NCI-H774 (cell line): ENCODE measurements around the gene NSMCE1.
"Not testable (repeated sequence)": the region's sequence is repeated elsewhere in the genome, so short reads cannot be mapped to it uniquely, and the experiment has no call there.

Source experiments
- DNase-seq: peaks from one replicate; lab custom pipeline; 2025; lab: John Stamatoyannopoulos, UW

Gene NSMCE1

GRCh38 chr16:27302126-27302525, 33.6 kb upstream of the NSMCE1 start:
- no peak for DNase-seq

DNA sequence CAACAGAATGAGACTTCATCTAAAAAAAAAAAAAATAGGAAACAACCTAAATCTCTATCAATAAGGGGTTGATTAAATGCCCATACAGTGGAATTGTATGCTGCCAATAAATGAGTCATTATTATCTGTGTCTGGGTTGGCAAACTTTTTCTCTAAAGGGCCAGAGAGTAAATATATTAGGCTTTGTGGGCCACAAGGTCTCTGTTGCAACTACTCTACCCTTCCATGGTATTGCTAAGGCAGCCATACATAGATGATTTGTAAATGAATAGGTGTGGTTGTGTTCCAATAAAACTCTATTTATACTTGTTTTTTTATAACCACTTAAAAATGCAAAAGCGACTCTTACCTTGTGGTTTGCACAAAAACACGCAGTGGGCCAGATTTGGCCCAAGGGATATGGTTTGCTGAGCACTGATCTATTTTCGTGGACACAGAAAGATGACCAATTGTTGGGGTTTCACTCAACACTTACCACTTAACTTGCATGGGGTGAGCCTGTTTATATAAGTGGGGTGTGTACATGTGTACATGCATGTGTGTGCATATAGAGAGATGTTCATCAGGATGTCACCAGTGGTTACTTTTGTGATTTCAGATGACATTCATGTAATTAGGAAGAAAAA, 32.8 kb upstream of the NSMCE1 start:
- no peak for DNase-seq

- DNase-seq = no peak
Observed at GRCh38 chr16:27298132-27298531, 29.6 kb upstream of the NSMCE1 start.

DNA sequence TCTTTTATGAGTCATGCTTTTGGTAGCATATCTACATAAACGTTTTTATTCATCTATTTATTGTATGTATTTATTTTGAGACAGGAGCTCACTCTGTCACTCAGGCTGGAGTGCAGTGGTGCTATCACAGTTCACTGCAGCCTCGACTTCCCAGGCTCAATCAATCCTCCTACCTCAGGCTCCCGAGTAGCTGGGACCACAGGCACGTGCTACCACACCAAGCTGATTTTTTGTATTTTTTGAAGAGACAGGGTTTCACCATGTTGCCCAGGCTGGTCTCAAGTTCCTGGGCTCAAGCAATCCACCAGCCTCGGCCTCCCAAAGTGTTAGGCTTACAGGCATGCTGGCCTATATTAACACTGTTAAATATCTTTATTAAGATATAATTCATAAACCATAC, 24.8 kb upstream of the NSMCE1 start:
- DNase-seq = no peak

DNA sequence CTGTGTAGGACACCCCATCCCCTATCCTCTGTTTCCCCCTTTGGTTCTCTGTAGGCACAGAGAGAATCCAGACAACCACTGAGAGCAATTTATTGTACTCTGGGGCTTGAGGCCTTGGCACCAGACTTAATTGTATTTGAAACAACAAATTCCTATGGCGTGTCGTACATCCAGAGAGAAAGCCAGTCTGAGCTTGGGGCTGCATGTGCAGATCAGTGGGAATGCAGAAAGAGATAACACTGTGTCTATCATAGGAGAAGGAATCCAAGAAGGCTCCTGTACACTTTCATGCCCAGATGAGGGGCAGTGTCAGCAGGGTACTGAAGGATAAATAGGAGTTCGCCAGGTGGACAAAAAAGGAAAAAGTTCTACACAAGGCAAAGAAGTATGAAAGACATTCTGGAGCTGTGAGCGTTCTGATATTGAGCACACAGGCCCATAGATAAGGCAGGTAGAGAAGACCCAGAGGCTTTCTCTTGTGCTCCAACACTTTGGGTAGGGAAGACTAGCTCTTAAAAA, 23.2 kb upstream of the NSMCE1 start:
- no peak for DNase-seq

- DNase-seq = no peak
Observed at GRCh38 chr16:27291106-27291505, 22.5 kb upstream of the NSMCE1 start.

GRCh38 chr16:27290562-27290961, 22.0 kb upstream of the NSMCE1 start:
- DNase-seq = no peak

GRCh38 chr16:27289669-27290068, 21.1 kb upstream of the NSMCE1 start:
- DNase-seq = no peak

DNA sequence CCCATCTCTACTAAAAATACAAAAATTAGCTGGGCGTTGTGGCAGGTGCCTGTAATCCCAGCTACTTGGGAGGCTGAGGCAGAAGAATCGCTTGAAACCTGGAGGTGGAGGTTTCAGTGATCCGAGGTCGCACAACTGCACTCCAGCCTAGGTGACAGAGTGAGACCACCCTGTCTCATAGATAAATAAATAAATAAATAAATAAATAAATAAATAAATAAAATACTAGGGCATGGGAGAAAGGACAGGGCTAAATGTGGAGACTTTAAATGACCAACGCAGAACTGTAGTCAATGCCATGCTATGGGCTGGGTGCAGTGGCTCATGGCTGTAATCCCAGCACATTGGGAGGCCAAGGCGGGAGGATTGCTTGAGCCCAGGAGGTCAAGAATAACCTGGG, 19.7 kb upstream of the NSMCE1 start:
- not testable (repeated sequence) for DNase-seq

GRCh38 chr16:27287887-27288286, 19.3 kb upstream of the NSMCE1 start:
- DNase-seq = no peak

- no peak for DNase-seq
Observed at GRCh38 chr16:27287051-27287811, 18.7 kb upstream of the NSMCE1 start.

DNA sequence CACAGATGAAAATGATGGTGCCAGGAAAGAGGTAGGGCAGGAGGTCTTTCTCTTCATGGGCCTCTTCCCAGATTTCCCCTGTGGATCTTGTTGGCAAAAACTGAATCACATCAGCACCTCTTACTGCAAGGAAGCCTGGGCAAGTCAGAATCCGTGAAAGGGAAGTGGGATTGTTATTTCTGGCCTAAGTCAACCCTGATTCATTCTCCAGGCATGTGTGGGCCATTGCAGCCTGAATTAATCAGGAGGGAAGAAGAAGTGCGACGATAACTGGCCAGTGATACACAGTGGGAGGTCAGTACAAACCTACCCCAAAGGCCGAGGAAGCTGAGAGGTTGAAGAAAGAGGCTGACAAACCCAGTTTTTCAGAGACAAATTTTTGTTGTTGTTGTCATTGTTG, 17.9 kb upstream of the NSMCE1 start:
- DNase-seq = no peak

- DNase-seq = no peak
Observed at GRCh38 chr16:27285676-27286196, 17.2 kb upstream of the NSMCE1 start.

- DNase-seq = no peak
Observed at GRCh38 chr16:27284865-27285675, 16.5 kb upstream of the NSMCE1 start.

DNA sequence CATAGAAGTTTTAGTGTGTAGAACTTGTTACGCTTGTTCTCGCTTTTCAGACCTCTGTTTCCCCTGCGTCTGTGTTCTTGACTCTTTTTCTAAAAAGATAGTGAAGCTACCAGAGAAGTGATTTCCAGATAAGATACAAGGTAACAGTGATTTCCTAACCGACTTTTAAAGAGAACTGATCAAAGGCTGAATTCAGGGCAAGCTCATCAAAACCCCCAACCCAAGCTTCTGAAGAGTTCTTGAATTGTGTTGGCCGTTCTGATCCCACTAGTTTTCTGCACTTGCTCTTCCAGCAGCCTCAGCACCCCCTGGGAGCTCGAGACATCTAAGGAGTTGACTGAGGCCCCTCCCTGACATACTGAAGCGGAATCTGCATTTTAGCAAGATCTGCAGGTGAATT, 12.7 kb upstream of the NSMCE1 start:
- no peak for DNase-seq

- no peak for DNase-seq
Observed at GRCh38 chr16:27275394-27275793, 6.8 kb upstream of the NSMCE1 start.

GRCh38 chr16:27274424-27274874, 5.9 kb upstream of the NSMCE1 start:
- not testable (repeated sequence) for DNase-seq

GRCh38 chr16:27273670-27274423, 5.3 kb upstream of the NSMCE1 start:
- no peak for DNase-seq

- no peak for DNase-seq
Observed at GRCh38 chr16:27273330-27273669, 4.7 kb upstream of the NSMCE1 start.

GRCh38 chr16:27272697-27273096, 4.1 kb upstream of the NSMCE1 start:
- not testable (repeated sequence) for DNase-seq

DNA sequence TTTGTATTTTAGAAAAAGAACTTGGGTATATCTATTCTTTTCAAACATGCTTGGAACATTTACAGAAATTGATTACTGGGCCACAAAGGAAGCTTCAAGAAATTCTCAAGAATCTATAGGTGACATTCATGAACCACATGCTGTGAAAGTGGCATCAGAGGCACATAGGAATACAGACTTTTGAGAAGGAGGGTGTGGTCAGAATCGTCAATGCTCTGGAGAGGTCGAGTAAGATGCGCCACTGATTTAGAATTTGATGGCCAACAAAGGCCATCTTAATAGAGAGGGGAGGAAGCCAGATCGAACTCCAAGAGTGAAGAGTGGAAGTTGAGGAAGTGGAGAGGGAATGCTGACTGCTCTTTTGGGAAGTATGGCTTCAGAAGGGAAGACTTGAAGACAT, 3.5 kb upstream of the NSMCE1 start:
- no peak for DNase-seq

DNA sequence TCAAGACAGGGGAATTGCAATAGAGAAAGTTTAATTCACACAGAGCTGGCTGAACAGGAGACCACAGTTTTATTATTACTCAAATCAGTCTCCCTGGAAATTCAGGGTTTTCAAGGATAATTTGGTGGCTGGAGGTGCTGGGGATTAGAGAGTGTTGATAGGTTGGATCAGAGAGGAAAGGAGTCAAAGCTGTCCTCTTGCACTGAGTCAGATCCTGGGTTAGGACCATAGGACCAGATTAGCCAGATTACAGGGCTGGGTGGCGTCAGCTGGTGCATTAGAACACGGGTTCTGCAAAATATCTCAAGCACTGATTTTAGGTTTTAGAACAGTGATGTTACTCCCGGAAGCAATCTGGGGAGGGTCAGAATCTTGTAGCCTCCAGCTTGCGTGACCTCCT, 1.8 kb upstream of the NSMCE1 start:
- no peak for DNase-seq
